ENCODE results near the gene SOX9.

GRCh38 chr17:72110231-72110941 lies 10.4 kb upstream of the SOX9 start:
- TF ChIP-seq POLR2A (IDR thresholded peaks at IDR 0.05) = no peak
- TF ChIP-seq CTCF (IDR thresholded peaks at IDR 0.05) = no peak

Measured in Peyer's patch (tissue), 4 donors.